Neural crest cell (in vitro differentiated cells): ENCODE data around the gene IRX2. TPM values are rescaled to one million over a fixed set of nuclear protein-coding genes. Genes with fewer than 3 reads are reported as not detected.

Experiments used
- DNase-seq: peaks from one replicate; pipeline ENCODE4 v3.0.0; 2021; ENCODE audit warnings: low read depth, mixed read lengths, low spot score
- H3K27ac Mint-ChIP-seq: one replicate; pipeline ENCODE4 v1.8.0; 2021; ENCODE audit warnings: mild to moderate bottlenecking, mixed read lengths; ENCODE audit not compliant: unreplicated experiment
- H3K27me3 Mint-ChIP-seq: 2 replicates; pipeline ENCODE4 v1.8.0; 2021; ENCODE audit warnings: low read depth, mild to moderate bottlenecking, mixed read lengths
- H3K36me3 Mint-ChIP-seq: 2 replicates; pipeline ENCODE4 v1.8.0; 2021; ENCODE audit warnings: low read depth, mild to moderate bottlenecking, mixed read lengths
- H3K4me1 Mint-ChIP-seq: 2 replicates; pipeline ENCODE4 v1.8.0; 2021; ENCODE audit warnings: mixed read lengths
- H3K4me3 Mint-ChIP-seq: one replicate; pipeline ENCODE4 v1.8.0; 2021; ENCODE audit warnings: mild to moderate bottlenecking, mixed read lengths
- H3K9me3 Mint-ChIP-seq: 2 replicates; pipeline ENCODE4 v1.8.0; 2021; ENCODE audit warnings: mixed read lengths
- CTCF ChIP-seq: fragments of 200-600 bp; sonication (generic); conservative IDR thresholded peaks from 2 replicates; pipeline ENCODE4 v1.5.0; 2021; ENCODE audit warnings: antibody characterized with exemption, mild to moderate bottlenecking
- total RNA-seq: library from RNA; stranded (reverse); gene quantifications from 2 replicates; pipeline ENCODE4 v1.2.1, GENCODE V29; 2021

Gene IRX2
- total RNA-seq, 1 donor from 2014 or later, result 42.5 TPM

GRCh38 chr5:2738156-2738699, 13.2 kb downstream of the IRX2 start:
- H3K9me3 Mint-ChIP-seq, result no peaks in the 10 kb centered on the region
- no peak for DNase-seq
- peaks cover 5% of the 10 kb centered on the region for H3K36me3 Mint-ChIP-seq
- no peak overlapping the region for H3K27ac Mint-ChIP-seq
- TF ChIP-seq CTCF, result no peak
- peaks cover 30% of the 10 kb centered on the region for H3K4me1 Mint-ChIP-seq
- H3K4me3 Mint-ChIP-seq, result peak overlapping the region; percentile 57
- H3K27me3 Mint-ChIP-seq, result peaks cover 54% of the 10 kb centered on the region

GRCh38 chr5:2737273-2738155, 14.0 kb downstream of the IRX2 start:
- H3K9me3 Mint-ChIP-seq, result no peaks in the 10 kb centered on the region
- no peak for TF ChIP-seq CTCF
- peak overlapping the region; percentile 72 for H3K4me3 Mint-ChIP-seq
- no peak for DNase-seq
- peaks cover 5% of the 10 kb centered on the region for H3K36me3 Mint-ChIP-seq
- peaks cover 23% of the 10 kb centered on the region for H3K4me1 Mint-ChIP-seq
- H3K27me3 Mint-ChIP-seq, result peaks cover 48% of the 10 kb centered on the region
- no peak overlapping the region for H3K27ac Mint-ChIP-seq

GRCh38 chr5:2736872-2737271, 14.6 kb downstream of the IRX2 start:
- no peak for DNase-seq
- Mint-ChIP-seq H3K36me3 (peaks cover under 1% of the 10 kb centered on the region), H3K27me3 (peaks cover 44% of the 10 kb centered on the region), H3K9me3 (no peaks in the 10 kb centered on the region), H3K4me3 (no peak overlapping the region), H3K27ac (no peak overlapping the region), H3K4me1 (peaks cover 18% of the 10 kb centered on the region)
- no peak for TF ChIP-seq CTCF

GRCh38 chr5:2735996-2736395, 15.5 kb downstream of the IRX2 start:
- Mint-ChIP-seq H3K9me3 (no peaks in the 10 kb centered on the region), H3K4me3 (no peak overlapping the region), H3K36me3 (no peaks in the 10 kb centered on the region), H3K27me3 (peaks cover 35% of the 10 kb centered on the region), H3K27ac (no peak overlapping the region), H3K4me1 (peaks cover 9% of the 10 kb centered on the region)
- TF ChIP-seq CTCF, result no peak
- no peak for DNase-seq

- Mint-ChIP-seq H3K27ac (no peak overlapping the region), H3K4me3 (no peak overlapping the region), H3K27me3 (peaks cover 14% of the 10 kb centered on the region), H3K36me3 (no peaks in the 10 kb centered on the region), H3K9me3 (no peaks in the 10 kb centered on the region), H3K4me1 (peaks cover 6% of the 10 kb centered on the region)
- no peak for DNase-seq
- no peak for TF ChIP-seq CTCF
These were observed 18.6 kb downstream of the IRX2 start for GRCh38 chr5:2732850-2733249.
